K562 (cell line): ENCODE results near the gene NFATC1. TPM values are rescaled to one million over a fixed set of nuclear protein-coding genes. Genes with fewer than 3 reads are reported as not detected.

Experiments
- ATAC-seq: fragments of 200-7000 bp; cut with Tn5 transposase; 3 replicates; pipeline ENCODE4 v1.9.1; 2020; ENCODE audit warnings: moderate library complexity
- BruUV-seq: library from RNA; stranded (reverse); fragments of 400-500 nt; replicated peaks from 2 replicates; lab custom pipeline; 2021; lab: Mats Ljungman, UMichigan
- CTCF ChIA-PET: fragments of 300-600 bp; formaldehyde crosslinking; extraction: SDS; loops from one replicate; lab custom pipeline; 2021; ENCODE audit warnings: low intra/inter-chr PET ratio; lab: Yijun Ruan, JAX
- POLR2A ChIA-PET: fragments of 300-600, 350-650 bp; sonication (Branson Sonifier 250); formaldehyde crosslinking; extraction: SDS; loops from one replicate; lab custom pipeline; 2021; ENCODE audit warnings: antibody characterized with exemption, inconsistent platforms; lab: Yijun Ruan, JAX
- DNase-seq, 4 experiments: peaks; one replicate each; pipeline versions ENCODE4 v3.0.0 to v3.0.0-alpha.2; 2011 to 2018; ENCODE audit warnings: low spot score in 3 of 4, mixed read lengths in 3 of 4; ENCODE audit errors: extremely low read depth in 1 of 4
- FAIRE-seq: peaks from 2 replicates; lab custom pipeline; 2011; peaks lifted over from hg19 to GRCh38; lab: Jason Lieb, UNC
- H2AFZ ChIP-seq: 2 replicates; pipeline ENCODE4 v1.6.0; 2011; ENCODE audit warnings: low read depth, low read length, control low read depth, inconsistent platforms
- H3K27ac ChIP-seq: fragments of 200-600 bp; 3 replicates; pipeline ENCODE4 v1.8.0; 2011; ENCODE audit warnings: low read depth, mild to moderate bottlenecking, control low read depth, inconsistent platforms, low read length, moderate library complexity, mixed read lengths; ENCODE audit errors: extremely low read depth
- H3K27me3 ChIP-seq, 2 experiments: fragments of 300-600 bp in 1 of 2; 2 replicates in 1 of 2; 3 replicates in 1 of 2; pipeline versions ENCODE4 v1.6.0 to v1.8.0; 2011; ENCODE audit warnings: inconsistent platforms in 2 of 2, low read length in 2 of 2, mild to moderate bottlenecking in 1 of 2, mixed read lengths in 1 of 2, moderate library complexity in 1 of 2; ENCODE audit not compliant: control insufficient read depth in 2 of 2, insufficient read depth in 2 of 2
- H3K36me3 ChIP-seq: fragments of 300-600 bp; 3 replicates; pipeline ENCODE4 v1.8.0; 2011; ENCODE audit warnings: mild to moderate bottlenecking, low read length, inconsistent platforms; ENCODE audit not compliant: control insufficient read depth, insufficient read depth
- H3K4me1 ChIP-seq, 2 experiments: fragments of 200-600 bp in 1 of 2; replicated peaks in 1 of 2; 2 replicates in 1 of 2; 3 replicates in 1 of 2; pipeline versions ENCODE4 v1.5.1 to v1.8.0; 2011; ENCODE audit warnings: inconsistent platforms in 2 of 2, low read length in 2 of 2, mild to moderate bottlenecking in 1 of 2, mixed read lengths in 1 of 2, moderate library complexity in 1 of 2; ENCODE audit not compliant: control insufficient read depth in 2 of 2, insufficient read depth in 2 of 2
- H3K4me2 ChIP-seq: 2 replicates; pipeline ENCODE4 v1.6.1; 2011; ENCODE audit warnings: low read length, control low read depth, inconsistent platforms, mixed read lengths; ENCODE audit not compliant: insufficient read depth
- H3K4me3 ChIP-seq: fragments of 200-600 bp; sonication (generic), shearing (Covaris generic); 2 replicates; pipeline ENCODE4 v1.5.1; 2016; ENCODE audit warnings: control low read depth, inconsistent platforms
- H3K79me2 ChIP-seq: fragments of 200-600 bp; 3 replicates; pipeline ENCODE4 v1.8.0; 2011; ENCODE audit warnings: low read length, inconsistent platforms; ENCODE audit not compliant: control insufficient read depth, insufficient read depth
- H3K9ac ChIP-seq, 2 experiments: 2 replicates each; pipeline versions ENCODE4 v1.6.0 to v1.6.1; 2011; ENCODE audit warnings: low read depth in 2 of 2, low read length in 2 of 2, control low read depth in 1 of 2, inconsistent platforms in 1 of 2, mild to moderate bottlenecking in 1 of 2, mixed read lengths in 1 of 2; ENCODE audit not compliant: insufficient read depth in 1 of 2
- H3K9me1 ChIP-seq: one replicate; pipeline ENCODE4 v1.6.0; 2011; ENCODE audit warnings: inconsistent platforms, mild to moderate bottlenecking, low read length, moderate library complexity; ENCODE audit not compliant: control insufficient read depth, insufficient read depth
- H3K9me3 ChIP-seq: replicated peaks from 2 replicates; pipeline ENCODE4 v1.5.1; 2011; ENCODE audit warnings: low read depth, low read length, inconsistent platforms; ENCODE audit not compliant: control insufficient read depth, insufficient read depth
- H4K20me1 ChIP-seq: replicated peaks from 2 replicates; pipeline ENCODE4 v1.6.1; 2011; ENCODE audit warnings: low read length, inconsistent platforms, mixed read lengths; ENCODE audit not compliant: control insufficient read depth, insufficient read depth
- ARID2 ChIP-seq: fragments of 450-650 bp; IDR thresholded peaks from 2 replicates; pipeline ENCODE4 v1.6.1; 2017; ENCODE audit warnings: antibody characterized with exemption, mild to moderate bottlenecking
- HOXB6 ChIP-seq: fragments of 250-450 bp; sonication (Bioruptor Pico); IDR thresholded peaks from 2 replicates; pipeline ENCODE4 v1.5.1; 2022; ENCODE audit warnings: mild to moderate bottlenecking, borderline replicate concordance
- KAT2B ChIP-seq: IDR thresholded peaks from one replicate; pipeline ENCODE4 v1.6.1; 2012; ENCODE audit warnings: low read depth, mild to moderate bottlenecking, control low read depth, inconsistent platforms, low read length, moderate library complexity
- MIER1 ChIP-seq: fragments of 450-650 bp; IDR thresholded peaks from 2 replicates; pipeline ENCODE4 v1.6.1; 2016; ENCODE audit warnings: antibody characterized with exemption, mild to moderate bottlenecking, low read depth
- ZNF589 ChIP-seq: fragments of 200-800 bp; sonication (Bioruptor generic); IDR thresholded peaks from 2 replicates; pipeline ENCODE4 v1.6.1; 2016; ENCODE audit warnings: low read depth, missing genetic modification characterization, missing compliant biosample characterization
- WGBS: fragments of 100-300 bp; shearing (Covaris generic); methylation state at CpG from one replicate; pipeline ENCODE4 v1.1.6; 2016; ENCODE audit warnings: low coverage, mixed read lengths; ENCODE audit not compliant: insufficient coverage; ENCODE audit errors: missing lambda C conversion rate; 5-methylcytosine and 5-hydroxymethylcytosine counted together
- in situ Hi-C: fragments of 300-500 bp; cut with MboI; formaldehyde crosslinking; loops from 4 replicates; pipeline ENCODE4 v1.15.0; 2018; ENCODE audit warnings: inconsistent platforms, mixed read lengths
- intact Hi-C: fragments of 100-400 bp; cut with micrococcal nuclease; formaldehyde crosslinking; loops from 2 replicates; pipeline ENCODE4 v1.14.2; 2022
- polyA plus RNA-seq, 8 experiments: library from polyadenylated mRNA; depleted of rRNA in 4 of 8; stranded (reverse) in 5 of 8; unstranded in 3 of 8; fragments of >200 nt; fragmentation: Nextera tagmentation in 2 of 8; fragmentation: Illumina TruSeq in 1 of 8; extraction: Ambion mirVana in 2 of 8; extraction: Trizol in 1 of 8; gene quantifications; 2 replicates each; pipeline versions ENCODE4 v1.2.1 to v1.2.3, GENCODE V29; 2011 to 2014; ENCODE audit warnings: inconsistent platforms in 1 of 8, missing spikeins in 1 of 8
- total RNA-seq, 7 experiments: library from RNA; depleted of rRNA in 6 of 7; stranded (reverse); fragments of >200 nt in 6 of 7; fragmentation: Illumina TruSeq in 2 of 7; extraction: Trizol in 2 of 7; gene quantifications; 2 replicates each; pipeline versions ENCODE4 v1.2.1 to v1.2.3, GENCODE V29; 2011 to 2021; ENCODE audit warnings: low replicate concordance in 1 of 7
- TF ChIP-seq, protein P1 (sequence below): conservative IDR thresholded peaks from 2 replicates; pipeline ENCODE4 v1.6.1; 2011; ENCODE audit warnings: low read depth, mild to moderate bottlenecking, low read length; ENCODE audit not compliant: control insufficient read depth
- TF ChIP-seq, protein P2 (sequence below), 2 experiments: fragments of 450-650 bp; IDR thresholded peaks; 2 replicates each; pipeline ENCODE4 v1.6.1; 2018; ENCODE audit warnings: mild to moderate bottlenecking in 2 of 2, low read depth in 1 of 2; ENCODE audit not compliant: partially characterized antibody in 2 of 2
- TF ChIP-seq, protein P3 (sequence below): sonication (generic); formaldehyde crosslinking; IDR thresholded peaks from 2 replicates; pipeline ENCODE4 v1.8.0; 2022; ENCODE audit warnings: mild to moderate bottlenecking, missing genetic modification reagents
- TF ChIP-seq, protein P4 (sequence below): fragments of 250-450 bp; sonication (Bioruptor Pico); IDR thresholded peaks from 2 replicates; pipeline ENCODE4 v1.5.0; 2021; ENCODE audit warnings: mild to moderate bottlenecking, borderline replicate concordance

NFATC1 gene
- total and polyA plus RNA-seq, 9 of the 15 experiments (the other 6 are each of a cell fraction or from before 2014, with no cell fraction given), result 1.1 to 16.4 (median 2.5) TPM

DNA sequence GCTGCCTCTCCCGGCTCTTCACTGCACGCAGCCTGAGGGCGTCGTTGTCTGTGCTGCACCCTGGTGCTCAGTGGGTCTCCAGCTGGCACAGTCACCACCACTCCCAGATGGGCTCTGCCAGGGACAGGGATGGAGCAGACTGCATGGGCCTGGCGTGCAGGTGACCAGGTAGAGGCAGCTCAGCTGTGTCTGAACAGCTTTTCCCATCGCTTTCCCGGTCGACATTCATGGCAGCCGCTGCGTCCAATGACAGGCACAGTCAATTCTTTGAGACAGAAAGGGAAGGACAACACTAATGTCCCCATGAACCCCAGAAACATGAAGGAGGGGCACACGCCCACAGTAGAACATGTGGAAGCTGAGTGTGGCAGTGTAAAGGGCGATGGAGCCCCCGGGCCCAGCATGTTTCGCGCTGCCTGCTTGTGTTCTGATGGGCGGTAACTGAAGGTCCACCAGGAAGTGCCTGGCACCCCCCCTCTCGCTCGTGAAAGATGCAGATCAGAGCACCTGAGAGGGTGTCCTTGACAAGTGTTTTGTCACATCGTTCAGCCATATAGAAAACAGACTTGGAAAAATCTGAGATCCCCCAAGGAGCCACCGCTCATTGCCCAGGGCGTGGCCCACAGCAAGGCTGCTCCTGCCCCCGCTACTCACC, 122.4 kb downstream of the NFATC1 start:
- no peaks in the 10 kb centered on the region for H3K79me2 ChIP-seq
- no peak for DNase-seq
- no TSS peak for BruUV-seq
- H3K4me1 ChIP-seq, result peaks cover 12 to 42% of the 10 kb centered on the region in 2 experiments; a peak in 4 of 5 replicates
- H3K27me3 ChIP-seq, result no peaks in the 10 kb centered on the region
- no peak overlapping the region for H3K4me3 ChIP-seq
- ChIA-PET POLR2A (interaction anchor here (0.6 to 1.6 kb wide), 2 partner anchors 10 to 11 kb away, joined by 3 read pairs; no protein-coding TSS in a partner anchor), CTCF (no interaction called here)
- H2AFZ ChIP-seq, result no peak overlapping the region
- no peaks in the 10 kb centered on the region for H3K9me3 ChIP-seq
- in situ Hi-C loops, result no loop called here
- H3K4me2 ChIP-seq, result no peak overlapping the region
- no peaks in the 10 kb centered on the region for H4K20me1 ChIP-seq
- 93% methylated on average over 14 of the region's 22 CpGs for WGBS
- no peaks in the 10 kb centered on the region for H3K36me3 ChIP-seq
- H3K27ac ChIP-seq, result no peak overlapping the region
- intact Hi-C loops, result no loop called here
- H3K9ac ChIP-seq, result no peak overlapping the region; a peak in 1 of 4 replicates
- H3K9me1 ChIP-seq, result no peaks in the 10 kb centered on the region
- ATAC-seq, result no peak
- FAIRE-seq, result no peak
- no peak for TF ChIP-seq MIER1
- TF ChIP-seq, protein P1, sequence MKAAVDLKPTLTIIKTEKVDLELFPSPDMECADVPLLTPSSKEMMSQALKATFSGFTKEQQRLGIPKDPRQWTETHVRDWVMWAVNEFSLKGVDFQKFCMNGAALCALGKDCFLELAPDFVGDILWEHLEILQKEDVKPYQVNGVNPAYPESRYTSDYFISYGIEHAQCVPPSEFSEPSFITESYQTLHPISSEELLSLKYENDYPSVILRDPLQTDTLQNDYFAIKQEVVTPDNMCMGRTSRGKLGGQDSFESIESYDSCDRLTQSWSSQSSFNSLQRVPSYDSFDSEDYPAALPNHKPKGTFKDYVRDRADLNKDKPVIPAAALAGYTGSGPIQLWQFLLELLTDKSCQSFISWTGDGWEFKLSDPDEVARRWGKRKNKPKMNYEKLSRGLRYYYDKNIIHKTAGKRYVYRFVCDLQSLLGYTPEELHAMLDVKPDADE, result no peak
- TF ChIP-seq, protein P2, sequence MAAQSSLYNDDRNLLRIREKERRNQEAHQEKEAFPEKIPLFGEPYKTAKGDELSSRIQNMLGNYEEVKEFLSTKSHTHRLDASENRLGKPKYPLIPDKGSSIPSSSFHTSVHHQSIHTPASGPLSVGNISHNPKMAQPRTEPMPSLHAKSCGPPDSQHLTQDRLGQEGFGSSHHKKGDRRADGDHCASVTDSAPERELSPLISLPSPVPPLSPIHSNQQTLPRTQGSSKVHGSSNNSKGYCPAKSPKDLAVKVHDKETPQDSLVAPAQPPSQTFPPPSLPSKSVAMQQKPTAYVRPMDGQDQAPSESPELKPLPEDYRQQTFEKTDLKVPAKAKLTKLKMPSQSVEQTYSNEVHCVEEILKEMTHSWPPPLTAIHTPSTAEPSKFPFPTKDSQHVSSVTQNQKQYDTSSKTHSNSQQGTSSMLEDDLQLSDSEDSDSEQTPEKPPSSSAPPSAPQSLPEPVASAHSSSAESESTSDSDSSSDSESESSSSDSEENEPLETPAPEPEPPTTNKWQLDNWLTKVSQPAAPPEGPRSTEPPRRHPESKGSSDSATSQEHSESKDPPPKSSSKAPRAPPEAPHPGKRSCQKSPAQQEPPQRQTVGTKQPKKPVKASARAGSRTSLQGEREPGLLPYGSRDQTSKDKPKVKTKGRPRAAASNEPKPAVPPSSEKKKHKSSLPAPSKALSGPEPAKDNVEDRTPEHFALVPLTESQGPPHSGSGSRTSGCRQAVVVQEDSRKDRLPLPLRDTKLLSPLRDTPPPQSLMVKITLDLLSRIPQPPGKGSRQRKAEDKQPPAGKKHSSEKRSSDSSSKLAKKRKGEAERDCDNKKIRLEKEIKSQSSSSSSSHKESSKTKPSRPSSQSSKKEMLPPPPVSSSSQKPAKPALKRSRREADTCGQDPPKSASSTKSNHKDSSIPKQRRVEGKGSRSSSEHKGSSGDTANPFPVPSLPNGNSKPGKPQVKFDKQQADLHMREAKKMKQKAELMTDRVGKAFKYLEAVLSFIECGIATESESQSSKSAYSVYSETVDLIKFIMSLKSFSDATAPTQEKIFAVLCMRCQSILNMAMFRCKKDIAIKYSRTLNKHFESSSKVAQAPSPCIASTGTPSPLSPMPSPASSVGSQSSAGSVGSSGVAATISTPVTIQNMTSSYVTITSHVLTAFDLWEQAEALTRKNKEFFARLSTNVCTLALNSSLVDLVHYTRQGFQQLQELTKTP (IDR thresholded peaks at IDR 0.05; ENCODE audit: low read depth in 1 of 2, partially characterized antibody in 2 of 2), result no peak
- TF ChIP-seq, protein P3, sequence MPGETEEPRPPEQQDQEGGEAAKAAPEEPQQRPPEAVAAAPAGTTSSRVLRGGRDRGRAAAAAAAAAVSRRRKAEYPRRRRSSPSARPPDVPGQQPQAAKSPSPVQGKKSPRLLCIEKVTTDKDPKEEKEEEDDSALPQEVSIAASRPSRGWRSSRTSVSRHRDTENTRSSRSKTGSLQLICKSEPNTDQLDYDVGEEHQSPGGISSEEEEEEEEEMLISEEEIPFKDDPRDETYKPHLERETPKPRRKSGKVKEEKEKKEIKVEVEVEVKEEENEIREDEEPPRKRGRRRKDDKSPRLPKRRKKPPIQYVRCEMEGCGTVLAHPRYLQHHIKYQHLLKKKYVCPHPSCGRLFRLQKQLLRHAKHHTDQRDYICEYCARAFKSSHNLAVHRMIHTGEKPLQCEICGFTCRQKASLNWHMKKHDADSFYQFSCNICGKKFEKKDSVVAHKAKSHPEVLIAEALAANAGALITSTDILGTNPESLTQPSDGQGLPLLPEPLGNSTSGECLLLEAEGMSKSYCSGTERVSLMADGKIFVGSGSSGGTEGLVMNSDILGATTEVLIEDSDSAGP, result no peak
- no peak for TF ChIP-seq ZNF589 (CRISPR knock-in tag)
- TF ChIP-seq ARID2, result no peak
- TF ChIP-seq HOXB6 (CRISPR knock-in tag), result no peak
- TF ChIP-seq KAT2B, result no peak
- TF ChIP-seq, protein P4, sequence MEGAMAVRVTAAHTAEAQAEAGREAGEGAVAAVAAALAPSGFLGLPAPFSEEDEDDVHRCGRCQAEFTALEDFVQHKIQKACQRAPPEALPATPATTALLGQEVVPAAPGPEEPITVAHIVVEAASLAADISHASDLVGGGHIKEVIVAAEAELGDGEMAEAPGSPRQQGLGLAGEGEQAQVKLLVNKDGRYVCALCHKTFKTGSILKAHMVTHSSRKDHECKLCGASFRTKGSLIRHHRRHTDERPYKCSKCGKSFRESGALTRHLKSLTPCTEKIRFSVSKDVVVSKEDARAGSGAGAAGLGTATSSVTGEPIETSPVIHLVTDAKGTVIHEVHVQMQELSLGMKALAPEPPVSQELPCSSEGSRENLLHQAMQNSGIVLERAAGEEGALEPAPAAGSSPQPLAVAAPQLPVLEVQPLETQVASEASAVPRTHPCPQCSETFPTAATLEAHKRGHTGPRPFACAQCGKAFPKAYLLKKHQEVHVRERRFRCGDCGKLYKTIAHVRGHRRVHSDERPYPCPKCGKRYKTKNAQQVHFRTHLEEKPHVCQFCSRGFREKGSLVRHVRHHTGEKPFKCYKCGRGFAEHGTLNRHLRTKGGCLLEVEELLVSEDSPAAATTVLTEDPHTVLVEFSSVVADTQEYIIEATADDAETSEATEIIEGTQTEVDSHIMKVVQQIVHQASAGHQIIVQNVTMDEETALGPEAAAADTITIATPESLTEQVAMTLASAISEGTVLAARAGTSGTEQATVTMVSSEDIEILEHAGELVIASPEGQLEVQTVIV (CRISPR knock-in tag), result no peak
